Ecto neural progenitor cell (in vitro differentiated cells): ENCODE data around the gene TBC1D17.

Experiments used
- DNase-seq: peaks from one replicate; pipeline ENCODE4 v3.0.0-alpha.2; 2018; ENCODE audit warnings: low spot score

The TBC1D17 gene

GRCh38 chr19:49877020-49877878, at the start of gene TBC1D17, which contains the start of gene AKT1S1:
TBC1D17 (plus strand) TSS chr19:49877702; CDS start chr19:49877724, 22 bp downstream.
AKT1S1 (minus strand) TSS chr19:49877355; CDS start chr19:49873295, 4,060 bp downstream.
- DNase-seq, result peak; percentile 98

- DNase-seq, result no peak
Observed at GRCh38 chr19:49829200-49829599, 48.3 kb upstream of the TBC1D17 start.

DNA sequence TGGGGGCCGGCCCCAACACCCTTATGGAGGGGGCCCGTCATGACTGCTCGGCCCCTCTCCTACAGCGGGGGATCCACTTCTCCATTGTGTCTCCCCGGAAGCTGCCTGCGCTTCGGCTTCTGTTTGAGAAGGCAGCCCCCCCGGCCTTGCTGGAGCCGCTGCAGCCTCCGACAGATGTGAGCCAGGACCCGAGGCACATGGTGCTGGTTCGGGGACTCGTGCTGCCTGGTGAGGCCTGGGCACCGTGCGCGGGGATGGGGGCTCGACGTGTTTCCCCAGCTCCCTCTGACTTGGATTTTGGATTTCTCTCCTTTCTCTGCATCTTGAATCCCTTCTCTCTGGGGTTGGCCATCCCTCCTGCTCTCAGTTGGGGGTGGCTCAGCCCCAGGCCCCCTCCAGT, 47.8 kb upstream of the TBC1D17 start:
- DNase-seq, result no peak

- DNase-seq, result no peak
Observed at GRCh38 chr19:49830766-49831165, 46.7 kb upstream of the TBC1D17 start.

GRCh38 chr19:49831592-49831991, 45.9 kb upstream of the TBC1D17 start:
- DNase-seq, result no peak

- DNase-seq, result no peak
Observed at GRCh38 chr19:49832556-49832955, 44.9 kb upstream of the TBC1D17 start.

GRCh38 chr19:49833599-49833998, 43.9 kb upstream of the TBC1D17 start:
- DNase-seq, result no peak

GRCh38 chr19:49835562-49835961, 41.9 kb upstream of the TBC1D17 start:
- no peak for DNase-seq

DNA sequence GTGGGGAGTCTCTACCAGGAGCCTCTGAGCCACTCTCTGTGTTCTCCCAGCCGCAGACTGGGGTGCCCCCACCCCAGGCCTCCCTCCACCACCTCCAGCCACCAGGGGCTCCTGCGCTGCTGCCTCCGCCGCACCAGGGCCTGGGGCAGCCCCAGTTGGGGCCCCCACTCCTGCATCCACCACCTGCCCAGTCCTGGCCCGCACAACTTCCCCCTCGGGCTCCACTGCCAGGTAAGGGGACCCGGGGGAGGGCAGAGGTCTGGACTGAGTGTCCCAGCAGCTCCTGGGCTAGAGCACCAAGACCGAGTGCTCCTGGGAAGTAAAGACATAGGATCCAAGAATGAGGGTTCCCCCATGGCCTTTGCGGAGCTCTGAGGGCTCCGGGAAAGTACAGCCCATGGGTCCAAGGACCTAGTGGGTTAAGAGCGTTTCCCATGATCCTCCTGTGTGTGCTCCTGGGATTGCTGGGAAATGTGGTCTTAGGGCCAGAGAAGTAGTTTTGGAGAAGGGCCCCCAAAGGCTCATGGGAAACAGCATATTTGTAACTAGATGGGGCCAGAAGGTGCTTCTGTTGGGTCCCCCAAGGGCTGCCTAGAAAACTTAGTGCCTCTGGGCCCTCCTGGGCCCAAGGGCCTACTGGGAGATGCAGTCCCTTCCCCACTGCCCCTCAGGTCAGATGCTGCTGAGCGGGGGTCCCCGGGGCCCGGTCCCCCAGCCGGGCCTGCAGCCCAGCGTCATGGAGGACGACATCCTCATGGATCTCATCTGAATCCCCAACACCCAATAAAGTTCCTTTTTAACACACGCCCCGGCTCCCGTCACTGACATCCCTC, 41.1 kb upstream of the TBC1D17 start:
- no peak for DNase-seq

DNA sequence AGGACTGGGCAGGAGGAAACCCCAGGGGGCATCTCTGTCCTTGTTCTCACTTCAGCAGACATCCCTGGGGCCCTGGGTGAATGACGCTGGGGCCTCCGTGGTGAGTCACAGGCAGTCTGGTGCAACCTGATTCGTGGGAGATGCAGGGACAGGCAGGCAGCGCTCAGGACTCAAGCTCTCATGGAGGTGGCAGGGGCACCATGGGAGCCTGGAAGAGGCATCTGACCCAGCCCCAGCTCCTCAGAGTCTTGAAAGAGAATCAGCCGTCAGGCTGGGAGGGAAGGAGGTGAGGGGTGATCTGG, 40.5 kb upstream of the TBC1D17 start:
- DNase-seq, result no peak

- no peak for DNase-seq
Observed at GRCh38 chr19:49837425-49837824, 40.1 kb upstream of the TBC1D17 start.

DNA sequence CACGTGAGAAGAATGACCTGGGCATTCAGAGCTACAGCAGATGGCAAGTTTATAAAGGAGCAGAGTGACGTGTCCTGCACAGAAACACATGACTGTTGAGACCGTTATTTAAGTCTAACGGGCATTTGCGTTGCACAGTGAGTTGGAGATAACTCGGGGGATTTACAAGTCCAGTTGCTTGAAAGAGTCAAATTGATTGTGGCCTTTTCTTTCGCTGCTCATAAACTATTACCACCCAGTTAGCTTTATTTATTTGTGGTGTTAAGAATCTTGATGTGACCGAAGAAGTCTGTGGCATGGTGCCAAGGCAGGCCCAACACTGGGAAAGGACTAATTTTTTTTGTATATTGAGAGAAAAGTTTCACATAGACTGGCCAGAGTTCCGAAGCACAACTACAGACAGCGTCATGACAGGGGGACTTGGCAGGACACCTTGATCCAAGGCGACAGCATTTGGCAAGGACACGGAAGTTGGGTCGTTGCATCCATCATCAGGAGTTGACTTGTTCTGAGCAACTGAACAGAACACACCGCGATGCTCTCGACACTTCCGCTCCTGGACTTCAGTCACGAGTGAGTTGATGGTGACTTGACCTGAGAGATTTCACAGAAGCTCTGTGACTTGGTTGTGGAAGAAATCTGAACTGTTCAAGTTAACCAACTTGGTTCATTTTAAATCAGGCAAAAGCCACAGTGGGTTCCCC, 38.5 kb upstream of the TBC1D17 start:
- no peak for DNase-seq

GRCh38 chr19:49839713-49840112, 37.8 kb upstream of the TBC1D17 start:
- no peak for DNase-seq

- no peak for DNase-seq
Observed at GRCh38 chr19:49840321-49840720, 37.2 kb upstream of the TBC1D17 start.

DNA sequence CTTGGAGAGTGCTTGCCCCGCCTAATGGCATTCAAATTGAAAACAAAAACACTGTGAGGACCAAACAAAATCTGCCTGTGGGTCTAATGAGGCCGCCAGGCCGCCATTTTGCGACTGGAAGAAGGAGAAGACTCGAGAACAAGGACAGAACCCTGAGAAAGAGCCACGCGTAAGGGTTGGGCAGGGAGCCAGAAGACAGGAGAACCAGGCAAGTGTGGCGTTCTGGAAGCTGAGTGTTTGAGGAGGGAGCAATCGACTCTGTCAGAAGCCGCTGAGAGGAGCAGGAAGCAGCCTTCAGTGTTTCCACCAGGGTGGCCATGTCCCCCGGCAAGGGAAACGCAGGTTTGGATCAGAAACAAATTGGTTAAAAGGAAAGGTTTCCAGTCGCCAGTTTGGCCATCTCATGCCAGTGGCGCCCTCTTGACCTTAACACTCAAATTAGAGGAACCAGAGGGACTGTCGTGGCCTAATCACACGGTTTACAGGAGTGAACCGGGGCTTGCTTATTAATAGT, 36.7 kb upstream of the TBC1D17 start:
- no peak for DNase-seq

- no peak for DNase-seq
Observed at GRCh38 chr19:49843265-49843664, 34.2 kb upstream of the TBC1D17 start.

DNA sequence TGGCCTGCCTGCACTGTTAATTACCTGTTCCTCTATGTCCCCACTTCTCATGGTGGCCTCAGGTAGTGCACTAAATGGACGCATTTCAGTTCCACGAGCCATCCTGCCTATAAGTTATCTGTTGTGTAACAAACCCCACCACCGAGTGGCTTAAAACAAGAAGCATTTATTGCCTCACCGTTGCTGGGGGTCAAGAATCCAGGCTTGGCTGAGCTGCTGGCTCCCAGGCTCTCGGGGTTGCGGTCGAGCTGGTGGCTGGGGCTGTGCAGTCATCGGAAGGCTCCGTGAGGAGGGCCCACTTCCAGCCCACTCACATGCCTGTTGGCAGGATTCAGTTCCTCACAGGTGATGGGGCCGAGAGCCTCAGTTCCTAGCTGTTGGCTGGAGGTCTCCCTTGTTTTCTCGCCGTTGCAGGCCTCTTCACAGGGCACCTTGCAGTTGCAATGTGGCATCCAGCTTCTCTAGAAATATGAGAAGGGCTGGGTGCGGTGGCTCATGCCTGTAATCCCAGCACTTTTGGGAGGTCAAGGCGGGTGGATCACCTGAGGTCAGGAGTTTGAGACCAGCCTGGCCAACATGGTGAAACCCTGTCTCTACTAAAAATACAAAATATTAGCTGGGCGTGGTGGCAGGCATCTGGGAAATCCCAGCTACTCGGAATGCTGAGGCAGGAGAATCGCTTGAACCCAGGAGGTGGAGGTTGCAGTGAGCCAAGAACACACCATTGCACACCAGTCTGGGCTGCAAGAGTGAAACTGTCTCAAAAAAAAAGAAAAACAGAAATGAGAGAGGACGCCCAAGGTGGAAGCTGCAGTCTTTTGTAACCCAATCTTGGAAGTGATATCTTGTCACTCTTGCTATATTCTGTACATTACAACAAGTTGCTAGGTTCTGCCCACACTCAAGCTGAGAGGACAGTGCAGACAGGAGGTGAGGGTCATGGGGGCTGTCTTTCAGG, 33.1 kb upstream of the TBC1D17 start:
- no peak for DNase-seq

DNA sequence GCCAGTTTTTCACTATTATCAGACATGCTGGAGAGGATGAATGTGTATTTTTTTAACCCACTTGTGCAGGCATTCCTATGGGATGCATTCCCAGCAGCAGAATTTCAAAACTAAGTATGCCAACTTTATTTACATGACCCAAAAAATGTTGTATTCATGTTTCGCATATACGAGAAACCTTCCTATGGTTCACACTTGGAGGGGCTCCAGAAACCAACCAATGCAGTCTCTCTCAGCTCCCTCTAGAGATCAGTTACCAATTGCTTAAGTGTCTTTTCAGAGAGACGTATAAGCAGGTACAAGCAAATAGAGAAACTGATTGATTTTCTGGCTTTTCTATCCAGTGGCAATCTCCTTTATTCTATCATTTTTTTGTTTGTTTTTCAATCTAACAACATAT, 32.1 kb upstream of the TBC1D17 start:
- no peak for DNase-seq

- DNase-seq, result no peak
Observed at GRCh38 chr19:49846408-49846807, 31.1 kb upstream of the TBC1D17 start.

- DNase-seq, result no peak
Observed at GRCh38 chr19:49847731-49848696, 29.5 kb upstream of the TBC1D17 start.
